ENCODE measurements around the gene RFPL1.

RFPL1 gene

GRCh38 chr22:29476116-29476515, 37.7 kb downstream of the RFPL1 start:
- no peak overlapping the region for H3K4me3 ChIP-seq (ENCODE audit: control insufficient read depth, low read depth, low read length)
- no peak for DNase-seq (ENCODE audit: low read depth)

GRCh38 chr22:29477723-29478318, 39.4 kb downstream of the RFPL1 start:
- no peak for TF ChIP-seq CTCF (IDR thresholded peaks at IDR 0.05; ENCODE audit: control insufficient read depth, insufficient read depth, low read depth, low read length, missing control alignments)
- no peak for DNase-seq (ENCODE audit: low read depth)
- no peak overlapping the region for H3K4me3 ChIP-seq (ENCODE audit: control insufficient read depth, low read depth, low read length)

More at GRCh38 chr22:29476116-29476515, 37.7 kb downstream of the RFPL1 start:
- no peak for TF ChIP-seq CTCF (IDR thresholded peaks at IDR 0.05; ENCODE audit: control insufficient read depth, insufficient read depth, low read depth, low read length, missing control alignments)

DNA sequence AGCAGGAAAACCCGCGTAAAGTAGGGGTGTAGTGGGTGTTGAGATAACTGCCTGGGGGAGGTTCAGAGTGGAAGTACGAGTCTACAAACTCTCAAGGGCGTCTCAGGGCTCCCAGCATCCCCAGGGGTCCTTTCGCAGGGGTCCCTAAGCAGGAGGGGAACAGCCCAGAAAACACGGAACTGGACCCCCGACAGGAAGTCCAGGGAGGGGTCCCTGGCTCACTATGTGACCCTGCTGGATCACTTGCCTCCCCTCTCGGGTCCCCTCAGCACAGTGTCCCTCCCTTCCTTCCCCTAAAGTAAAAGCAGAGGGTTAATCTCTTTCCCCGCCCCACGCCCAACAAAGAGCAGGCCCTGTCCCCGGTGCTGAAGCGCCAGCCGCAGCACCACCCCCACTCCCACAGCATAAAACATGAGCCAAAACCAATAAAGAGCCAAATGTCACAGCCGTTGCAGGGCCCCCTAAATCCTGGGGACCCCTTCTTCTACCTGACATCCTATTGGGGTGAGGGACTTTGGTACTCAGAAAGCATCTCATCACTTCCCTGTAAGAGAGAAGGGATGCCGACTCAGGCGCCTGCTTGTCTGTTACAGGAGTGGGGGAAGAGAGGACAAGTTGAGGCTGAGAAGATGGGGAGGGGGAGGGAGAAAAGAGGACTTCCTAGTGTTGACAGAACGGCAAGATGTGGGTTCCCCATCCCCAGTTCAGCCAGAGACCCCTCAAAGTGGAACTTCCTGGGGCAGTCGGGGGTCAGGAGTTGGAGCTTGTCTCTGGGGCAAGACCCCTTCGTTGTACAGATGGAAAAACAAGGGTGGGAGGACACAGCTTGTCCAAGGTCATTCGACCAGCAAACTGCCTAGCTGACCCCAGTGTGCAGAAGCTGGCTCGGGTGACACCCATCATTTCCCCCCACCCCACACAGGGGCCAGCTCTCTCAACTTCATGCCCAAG, 40.2 kb downstream of the RFPL1 start:
- no peak for TF ChIP-seq CTCF (IDR thresholded peaks at IDR 0.05; ENCODE audit: control insufficient read depth, insufficient read depth, low read depth, low read length, missing control alignments)
- no peak for DNase-seq (ENCODE audit: low read depth)
- no peak overlapping the region for H3K4me3 ChIP-seq (ENCODE audit: control insufficient read depth, low read depth, low read length)

DNA sequence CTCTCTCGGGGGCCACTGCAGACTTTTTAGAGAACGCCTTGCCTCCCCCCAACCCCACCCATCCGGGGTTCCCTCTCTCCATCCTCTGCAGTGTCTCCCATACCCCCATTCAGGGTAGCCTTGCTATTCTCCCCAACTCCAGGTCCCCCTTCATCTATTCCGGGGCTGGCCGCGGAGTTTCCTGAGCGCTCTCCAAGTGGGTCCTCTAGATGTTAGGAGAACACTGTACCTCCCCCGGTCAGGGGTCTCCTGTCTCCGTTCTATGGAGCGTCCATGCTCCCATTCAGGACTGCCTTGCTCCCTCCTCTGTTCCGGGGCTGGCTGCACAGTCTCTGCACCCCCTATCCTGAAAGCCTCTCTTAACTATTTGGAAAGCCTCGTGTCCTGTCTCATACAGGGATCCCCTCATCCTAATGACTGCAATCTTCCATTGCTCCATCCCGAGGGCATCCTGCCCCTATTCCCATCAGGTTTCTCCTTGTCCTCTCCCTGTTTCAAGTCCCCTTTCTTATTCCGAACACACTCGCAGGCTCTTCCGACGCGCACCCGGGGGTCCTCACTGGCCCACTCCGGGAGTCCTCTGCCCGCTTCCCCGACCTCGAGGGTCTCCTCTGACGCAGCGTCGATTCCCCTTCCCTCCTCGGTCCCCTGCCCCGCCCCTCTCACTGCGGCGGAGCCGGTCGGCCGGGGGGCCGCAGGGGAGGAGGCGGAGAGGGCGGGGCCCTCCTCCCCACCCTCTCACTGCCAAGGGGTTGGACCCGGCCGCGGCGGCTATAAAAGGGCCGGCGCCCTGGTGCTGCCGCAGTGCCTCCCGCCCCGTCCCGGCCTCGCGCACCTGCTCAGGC, 41.3 kb downstream of the RFPL1 start, which contains the start of gene NEFH:
TSS of gene NEFH (plus strand) at position 802 of the 845 bp plus-strand sequence. CDS start 45 bp downstream, outside the sequence.
- no peak for DNase-seq (ENCODE audit: low read depth)
- no peak for TF ChIP-seq CTCF (IDR thresholded peaks at IDR 0.05; ENCODE audit: control insufficient read depth, insufficient read depth, low read depth, low read length, missing control alignments)
- no peak within 1 kb of the TSS for H3K4me3 ChIP-seq (ENCODE audit: control insufficient read depth, low read depth, low read length)

- no peak for DNase-seq (ENCODE audit: low read depth)
- TF ChIP-seq CTCF (IDR thresholded peaks at IDR 0.05; ENCODE audit: control insufficient read depth, insufficient read depth, low read depth, low read length, missing control alignments): no peak
- no peak overlapping the region for H3K4me3 ChIP-seq (ENCODE audit: control insufficient read depth, low read depth, low read length)
These were observed 41.8 kb downstream of the RFPL1 start for GRCh38 chr22:29480262-29480511.

GRCh38 chr22:29480512-29481264, 42.3 kb downstream of the RFPL1 start:
- DNase-seq (ENCODE audit: low read depth): no peak
- no peak for TF ChIP-seq CTCF (IDR thresholded peaks at IDR 0.05; ENCODE audit: control insufficient read depth, insufficient read depth, low read depth, low read length, missing control alignments)
- no peak overlapping the region for H3K4me3 ChIP-seq (ENCODE audit: control insufficient read depth, low read depth, low read length)
